HG02852 (cell line): ENCODE data around the gene SPATA32.
"Not testable (repeated sequence)": the region's sequence is repeated elsewhere in the genome, so short reads cannot be mapped to it uniquely, and the experiment has no call there.

Experiments
- ATAC-seq: cut with Tn5 transposase; IDR thresholded peaks from one replicate; pipeline ENCODE4 v1.9.1; 2021; ENCODE audit warnings: mild to moderate bottlenecking, moderate library complexity; ENCODE audit not compliant: unreplicated experiment

The SPATA32 gene

GRCh38 chr17:45261577-45262515, at the start of gene SPATA32:
SPATA32 (minus strand) TSS chr17:45262094; CDS start chr17:45262016, 78 bp downstream.
- no peak for ATAC-seq

- ATAC-seq: no peak
Measured at GRCh38 chr17:45311401-45311759, 49.5 kb upstream of the SPATA32 start.

- no peak for ATAC-seq
Measured at GRCh38 chr17:45310380-45311324, 48.8 kb upstream of the SPATA32 start.

- ATAC-seq: no peak
Measured at GRCh38 chr17:45309400-45309799, 47.5 kb upstream of the SPATA32 start.

GRCh38 chr17:45308840-45309239, 46.9 kb upstream of the SPATA32 start:
- ATAC-seq: no peak

GRCh38 chr17:45308016-45308365, 46.1 kb upstream of the SPATA32 start:
- ATAC-seq: no peak

- ATAC-seq: peak; percentile 43
Measured at GRCh38 chr17:45307290-45308015, 45.6 kb upstream of the SPATA32 start.

- no peak for ATAC-seq
Measured at GRCh38 chr17:45306623-45307022, 44.7 kb upstream of the SPATA32 start.

GRCh38 chr17:45306094-45306493, 44.2 kb upstream of the SPATA32 start:
- no peak for ATAC-seq

- ATAC-seq: no peak
Measured at GRCh38 chr17:45305530-45306087, 43.7 kb upstream of the SPATA32 start.

- ATAC-seq: peak; percentile 52
Measured at GRCh38 chr17:45302649-45303173, 40.8 kb upstream of the SPATA32 start.

- not testable (repeated sequence) for ATAC-seq
Measured at GRCh38 chr17:45302220-45302619, 40.3 kb upstream of the SPATA32 start.

GRCh38 chr17:45301674-45302073, 39.8 kb upstream of the SPATA32 start:
- ATAC-seq: no peak

GRCh38 chr17:45300060-45300751, 38.3 kb upstream of the SPATA32 start:
- ATAC-seq: no peak

- no peak for ATAC-seq
Measured at GRCh38 chr17:45299361-45299760, 37.5 kb upstream of the SPATA32 start.

- ATAC-seq: no peak
Measured at GRCh38 chr17:45298546-45299285, 36.8 kb upstream of the SPATA32 start.

GRCh38 chr17:45296833-45297124, 34.9 kb upstream of the SPATA32 start:
- no peak for ATAC-seq

- no peak for ATAC-seq
Measured at GRCh38 chr17:45296003-45296832, 34.3 kb upstream of the SPATA32 start.
